HG02840 (cell line): ENCODE results near the gene BRIP1.
"Not testable (repeated sequence)": the region's sequence is repeated elsewhere in the genome, so short reads cannot be mapped to it uniquely, and the experiment has no call there.

Source experiments
- ATAC-seq: cut with Tn5 transposase; IDR thresholded peaks from one replicate; pipeline ENCODE4 v1.9.1; 2021; ENCODE audit warnings: mild to moderate bottlenecking, moderate library complexity, moderate number of reproducible peaks; ENCODE audit not compliant: unreplicated experiment, low FRiP score

BRIP1 gene

GRCh38 chr17:61738249-61738648, 125.1 kb downstream of the BRIP1 start:
- ATAC-seq = no peak

DNA sequence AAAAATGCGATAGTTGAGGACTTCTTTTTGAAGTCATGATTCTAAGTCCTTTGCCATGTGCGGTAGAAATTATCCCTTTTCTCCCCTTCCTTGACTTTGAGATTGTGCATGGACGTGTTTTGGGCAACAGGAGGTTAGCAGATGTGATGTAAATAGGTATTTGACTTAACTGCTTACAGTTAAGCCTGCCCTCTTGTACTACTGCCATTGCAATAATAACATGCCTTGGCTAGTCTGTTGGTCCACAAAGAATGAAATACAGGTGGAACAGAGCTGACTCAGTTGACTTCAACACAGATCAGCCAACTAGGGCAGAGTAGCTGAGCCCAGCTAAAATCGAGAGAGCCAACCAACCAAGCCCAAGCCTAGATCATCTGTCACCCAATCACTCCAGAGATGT, 125.5 kb downstream of the BRIP1 start:
- ATAC-seq = no peak

DNA sequence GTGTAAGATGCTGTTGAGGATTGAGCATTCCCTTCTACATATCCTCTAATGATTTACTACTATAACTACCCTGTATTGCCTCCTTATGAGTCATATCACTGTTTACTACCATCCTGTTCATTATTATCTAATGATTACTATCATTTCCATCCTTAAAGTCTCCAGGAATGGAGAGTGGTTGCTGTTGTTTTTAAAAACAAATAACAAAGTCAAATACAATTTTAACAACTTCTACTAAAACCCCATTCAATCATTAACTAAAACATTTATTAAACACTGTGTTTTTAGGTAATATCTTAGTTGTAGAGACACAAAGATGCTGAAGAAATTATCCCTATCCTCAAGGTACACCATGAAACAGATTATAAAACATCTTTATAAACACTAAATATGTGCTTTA, 126.9 kb downstream of the BRIP1 start:
- no peak for ATAC-seq

GRCh38 chr17:61735807-61736206, 127.5 kb downstream of the BRIP1 start:
- no peak for ATAC-seq

DNA sequence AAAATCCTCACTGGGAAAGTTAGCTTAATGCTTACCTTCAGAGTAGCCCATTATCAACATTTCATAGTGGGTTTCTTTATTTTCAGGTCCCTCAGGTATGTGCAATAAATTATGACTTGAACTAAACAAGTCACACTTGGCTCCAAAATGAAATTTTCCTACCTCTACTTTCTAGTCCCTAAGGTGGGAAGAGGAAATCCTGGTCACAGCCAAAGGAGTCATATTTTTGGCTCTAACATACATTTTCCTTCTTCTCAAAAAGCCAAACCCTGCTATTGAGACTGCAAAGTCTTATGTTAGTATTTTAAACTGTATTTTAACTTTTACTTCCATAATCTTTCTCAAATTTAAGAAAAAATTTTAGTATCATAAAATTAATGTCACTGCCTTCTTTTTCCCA, 128.9 kb downstream of the BRIP1 start:
- ATAC-seq = no peak

DNA sequence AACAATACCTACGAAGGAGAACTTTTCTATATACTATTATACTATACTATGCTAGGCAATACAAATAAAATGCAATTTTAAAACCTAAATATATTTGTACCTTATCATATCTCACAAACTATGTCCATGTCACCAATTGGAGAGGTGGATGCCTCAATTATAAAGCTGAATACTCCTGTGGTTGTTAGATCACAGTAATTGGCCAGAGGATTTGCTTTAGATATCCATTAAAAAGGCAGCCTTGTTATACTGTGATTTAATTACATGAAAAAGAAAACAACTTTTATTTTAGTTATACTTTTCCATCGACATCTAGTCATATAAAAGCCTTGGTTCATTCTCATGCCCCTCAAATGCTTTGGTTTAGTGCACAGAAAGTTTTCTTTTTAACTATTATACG, 129.3 kb downstream of the BRIP1 start:
- ATAC-seq = no peak

DNA sequence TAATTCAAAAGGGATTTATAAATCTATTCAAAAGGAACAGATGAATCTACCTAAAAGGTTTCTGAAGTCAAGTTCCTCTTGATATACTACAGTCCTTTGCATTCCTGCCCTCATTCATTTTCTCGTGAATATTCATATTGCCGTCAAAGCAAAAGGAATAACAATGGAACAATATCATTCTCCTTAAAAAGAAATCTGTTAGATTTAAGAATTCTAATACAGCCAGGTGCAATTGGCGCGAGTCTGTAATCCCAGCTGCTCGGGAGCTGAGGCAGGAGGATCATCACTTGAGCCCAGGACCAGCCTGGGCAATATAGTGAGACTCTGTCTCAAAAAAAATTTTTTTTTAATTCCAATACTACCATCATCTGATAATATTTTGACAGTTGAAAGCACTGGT, 130.3 kb downstream of the BRIP1 start:
- no peak for ATAC-seq

DNA sequence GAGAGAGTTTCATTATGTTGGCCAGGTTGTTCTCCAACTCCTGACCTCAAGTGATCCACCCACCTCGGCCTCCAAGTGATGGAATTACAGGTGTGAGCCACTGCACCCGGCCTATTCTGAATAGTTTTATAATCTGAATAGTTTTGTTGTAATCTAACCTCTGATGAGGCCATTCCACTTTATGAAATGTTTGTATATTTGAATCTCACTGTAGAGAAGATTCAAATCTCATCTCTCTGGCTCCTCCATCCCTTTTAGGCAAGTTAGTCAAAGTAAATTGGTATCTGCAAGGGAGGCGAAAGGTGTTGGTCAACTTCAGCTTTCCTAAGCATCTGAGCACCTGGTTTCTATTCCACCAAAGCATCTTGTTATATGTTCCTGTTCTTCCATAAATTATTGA, 131.2 kb downstream of the BRIP1 start:
- ATAC-seq = no peak

DNA sequence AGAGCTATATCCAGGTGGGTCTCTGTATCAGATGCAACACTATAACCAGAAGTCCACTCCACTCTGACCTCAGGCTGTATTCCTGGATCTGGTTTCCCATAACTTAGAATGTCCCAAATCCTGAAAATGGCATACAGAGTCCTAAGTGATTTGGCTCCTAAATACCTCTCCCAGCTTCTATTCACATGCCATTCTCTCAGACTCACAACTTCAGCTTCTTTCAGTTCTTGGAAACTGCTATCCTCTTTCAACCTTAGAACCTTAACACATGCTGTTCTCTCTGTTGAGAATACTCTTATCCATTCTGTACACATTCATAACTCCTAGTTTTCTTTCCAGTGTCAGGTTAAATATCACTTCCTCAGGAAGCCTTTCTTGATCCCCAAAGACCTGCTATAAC, 132.0 kb downstream of the BRIP1 start:
- no peak for ATAC-seq

- no peak for ATAC-seq
Observed at GRCh38 chr17:61729690-61730268, 133.5 kb downstream of the BRIP1 start.

GRCh38 chr17:61728297-61728836, 135.0 kb downstream of the BRIP1 start:
- ATAC-seq = no peak

- not testable (repeated sequence) for ATAC-seq
Observed at GRCh38 chr17:61727798-61728197, 135.5 kb downstream of the BRIP1 start.

GRCh38 chr17:61726977-61727376, 136.4 kb downstream of the BRIP1 start:
- no peak for ATAC-seq

- no peak for ATAC-seq
Observed at GRCh38 chr17:61724777-61725176, 138.6 kb downstream of the BRIP1 start.

GRCh38 chr17:61723914-61724313, 139.4 kb downstream of the BRIP1 start:
- ATAC-seq = no peak

GRCh38 chr17:61723183-61723582, 140.1 kb downstream of the BRIP1 start:
- no peak for ATAC-seq

DNA sequence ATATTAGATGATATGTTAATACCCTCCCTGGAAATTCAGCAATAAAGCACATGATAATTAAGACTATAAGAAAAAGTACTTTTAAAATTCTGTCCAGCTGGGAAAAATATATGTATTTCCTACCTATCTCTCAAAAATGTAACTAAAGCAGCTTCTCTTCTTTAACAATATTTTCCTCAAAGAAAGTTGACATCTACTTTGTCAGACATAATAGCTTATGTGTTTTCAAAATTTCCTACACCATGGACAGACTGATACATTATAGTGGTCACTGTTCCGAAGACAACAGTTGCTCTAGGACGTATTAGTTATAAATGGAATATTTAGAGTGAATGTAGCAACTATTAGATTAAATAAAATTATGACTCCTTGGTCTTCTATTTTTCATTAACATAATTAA, 140.9 kb downstream of the BRIP1 start:
- ATAC-seq = no peak

DNA sequence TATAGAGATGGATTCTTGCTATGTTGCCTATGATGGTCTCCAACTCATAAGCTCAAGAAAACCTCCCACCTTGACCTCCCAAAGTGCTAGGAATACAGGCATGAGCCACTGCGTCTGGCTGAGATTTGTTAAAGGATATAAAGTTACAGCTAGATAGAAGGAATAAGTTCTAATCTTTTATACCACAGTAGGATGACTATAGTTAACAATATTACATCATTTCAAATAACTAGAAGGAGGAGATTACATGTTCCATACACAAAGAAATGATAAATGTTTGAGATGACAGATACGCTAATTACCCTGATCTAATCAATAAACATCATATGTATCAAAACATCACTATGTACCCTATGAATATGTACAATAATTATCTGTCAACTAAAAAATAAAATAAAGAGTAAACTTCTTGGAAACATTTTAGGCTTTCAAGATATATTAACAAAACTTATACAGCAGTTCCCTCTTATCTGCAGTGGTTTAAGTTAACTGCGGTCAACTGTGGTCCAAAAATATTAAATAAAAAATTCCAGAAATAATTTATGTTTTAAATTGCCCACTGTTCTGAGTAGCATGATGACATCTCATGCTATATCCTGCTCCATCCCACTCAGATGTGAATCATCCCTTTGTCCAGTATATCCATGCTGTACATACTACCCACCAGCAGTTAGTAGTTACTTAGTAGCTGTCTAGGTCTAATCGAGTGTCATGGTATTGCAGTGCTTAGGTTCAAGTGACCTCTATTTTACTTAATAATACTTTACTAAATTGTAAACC, 143.1 kb downstream of the BRIP1 start:
- no peak for ATAC-seq

GRCh38 chr17:61719220-61719619, 144.1 kb downstream of the BRIP1 start:
- not testable (repeated sequence) for ATAC-seq

DNA sequence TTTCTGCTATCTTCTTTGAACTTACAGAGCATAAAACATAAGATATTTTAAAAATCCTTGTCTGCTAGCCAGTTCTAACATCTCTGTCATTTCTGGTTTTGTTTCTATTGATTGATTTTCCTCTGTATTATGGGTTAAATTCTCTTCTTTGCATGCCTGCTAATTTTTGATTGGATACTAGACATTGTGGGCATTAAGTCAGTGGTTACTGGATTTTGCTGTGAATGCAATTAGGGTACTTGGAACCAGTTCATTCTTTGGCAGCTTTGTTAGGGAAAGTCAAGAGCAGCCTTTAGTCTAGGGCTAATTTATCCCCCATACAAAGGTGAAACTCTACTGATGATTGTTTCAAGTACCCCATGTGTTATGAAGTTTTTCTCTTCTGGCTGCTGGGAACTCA, 145.3 kb downstream of the BRIP1 start:
- ATAC-seq = no peak

- ATAC-seq = no peak
Observed at GRCh38 chr17:61717352-61717751, 146.0 kb downstream of the BRIP1 start.

DNA sequence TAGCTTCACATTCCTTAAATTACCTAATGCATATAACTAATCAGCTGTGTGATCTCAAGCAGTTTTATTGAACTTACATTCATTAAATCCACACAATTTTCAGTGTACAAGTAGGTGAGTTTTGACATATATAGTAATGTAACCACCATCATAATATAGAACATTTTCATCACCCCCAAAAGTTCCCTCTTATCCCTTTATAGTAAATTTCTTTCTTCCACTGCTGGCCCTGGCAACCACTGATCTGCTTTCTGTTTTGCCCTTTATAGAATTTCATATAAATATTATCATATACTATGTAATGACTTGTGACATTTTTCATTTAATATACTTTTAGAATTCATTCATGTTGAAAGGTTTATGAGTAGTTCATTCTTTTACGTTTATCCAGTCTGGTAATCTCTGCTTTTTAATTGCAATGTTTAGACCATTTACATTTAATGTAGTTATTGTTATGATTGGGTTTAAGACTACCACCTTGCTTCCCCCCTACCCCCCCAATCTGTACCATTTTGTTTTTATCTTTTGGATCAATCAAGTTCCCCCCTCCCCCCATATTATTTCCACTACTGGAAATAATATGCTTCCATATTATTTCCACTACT, 147.0 kb downstream of the BRIP1 start:
- ATAC-seq = no peak
